ENCODE data around the gene OR2F1. TPM values are rescaled to one million over a fixed set of nuclear protein-coding genes. Genes with fewer than 3 reads are reported as not detected.

OR2F1 gene
- total and polyA plus RNA-seq, 12 donors: not detected

- H3K36me3 ChIP-seq: no peaks in the 10 kb centered on the region
- 60 to 70% methylated on average over 3 of the region's 3 CpGs for WGBS, 2 donors
- no peak for ATAC-seq
- H3K4me3 ChIP-seq: no peak within 1 kb of the TSS
- H3K4me1 ChIP-seq: no peaks in the 10 kb centered on the region
- TF ChIP-seq, protein P1, sequence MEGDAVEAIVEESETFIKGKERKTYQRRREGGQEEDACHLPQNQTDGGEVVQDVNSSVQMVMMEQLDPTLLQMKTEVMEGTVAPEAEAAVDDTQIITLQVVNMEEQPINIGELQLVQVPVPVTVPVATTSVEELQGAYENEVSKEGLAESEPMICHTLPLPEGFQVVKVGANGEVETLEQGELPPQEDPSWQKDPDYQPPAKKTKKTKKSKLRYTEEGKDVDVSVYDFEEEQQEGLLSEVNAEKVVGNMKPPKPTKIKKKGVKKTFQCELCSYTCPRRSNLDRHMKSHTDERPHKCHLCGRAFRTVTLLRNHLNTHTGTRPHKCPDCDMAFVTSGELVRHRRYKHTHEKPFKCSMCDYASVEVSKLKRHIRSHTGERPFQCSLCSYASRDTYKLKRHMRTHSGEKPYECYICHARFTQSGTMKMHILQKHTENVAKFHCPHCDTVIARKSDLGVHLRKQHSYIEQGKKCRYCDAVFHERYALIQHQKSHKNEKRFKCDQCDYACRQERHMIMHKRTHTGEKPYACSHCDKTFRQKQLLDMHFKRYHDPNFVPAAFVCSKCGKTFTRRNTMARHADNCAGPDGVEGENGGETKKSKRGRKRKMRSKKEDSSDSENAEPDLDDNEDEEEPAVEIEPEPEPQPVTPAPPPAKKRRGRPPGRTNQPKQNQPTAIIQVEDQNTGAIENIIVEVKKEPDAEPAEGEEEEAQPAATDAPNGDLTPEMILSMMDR (IDR thresholded peaks at IDR 0.05): no peak
- no peak for DNase-seq
- peaks cover 0 to 20% (median 0%) of the 10 kb centered on the region in 11 donors for H3K9me3 ChIP-seq
- no peaks in the 10 kb centered on the region for H3K27me3 ChIP-seq
- intact Hi-C loops (cut with DNase I): loop anchor here in 1 of 10 donors (5.0 kb wide), 1 partner anchor 33 kb away; no protein-coding TSS in a partner anchor
- H3K27ac ChIP-seq: no peak within 1 kb of the TSS
Observed at GRCh38 chr7:143934526-143935325, 19.9 kb upstream of the OR2F1 start, which contains the start of gene OR2F2. OR2F2 (plus strand) TSS chr7:143935233; CDS start chr7:143935233, 0 bp downstream.

DNA sequence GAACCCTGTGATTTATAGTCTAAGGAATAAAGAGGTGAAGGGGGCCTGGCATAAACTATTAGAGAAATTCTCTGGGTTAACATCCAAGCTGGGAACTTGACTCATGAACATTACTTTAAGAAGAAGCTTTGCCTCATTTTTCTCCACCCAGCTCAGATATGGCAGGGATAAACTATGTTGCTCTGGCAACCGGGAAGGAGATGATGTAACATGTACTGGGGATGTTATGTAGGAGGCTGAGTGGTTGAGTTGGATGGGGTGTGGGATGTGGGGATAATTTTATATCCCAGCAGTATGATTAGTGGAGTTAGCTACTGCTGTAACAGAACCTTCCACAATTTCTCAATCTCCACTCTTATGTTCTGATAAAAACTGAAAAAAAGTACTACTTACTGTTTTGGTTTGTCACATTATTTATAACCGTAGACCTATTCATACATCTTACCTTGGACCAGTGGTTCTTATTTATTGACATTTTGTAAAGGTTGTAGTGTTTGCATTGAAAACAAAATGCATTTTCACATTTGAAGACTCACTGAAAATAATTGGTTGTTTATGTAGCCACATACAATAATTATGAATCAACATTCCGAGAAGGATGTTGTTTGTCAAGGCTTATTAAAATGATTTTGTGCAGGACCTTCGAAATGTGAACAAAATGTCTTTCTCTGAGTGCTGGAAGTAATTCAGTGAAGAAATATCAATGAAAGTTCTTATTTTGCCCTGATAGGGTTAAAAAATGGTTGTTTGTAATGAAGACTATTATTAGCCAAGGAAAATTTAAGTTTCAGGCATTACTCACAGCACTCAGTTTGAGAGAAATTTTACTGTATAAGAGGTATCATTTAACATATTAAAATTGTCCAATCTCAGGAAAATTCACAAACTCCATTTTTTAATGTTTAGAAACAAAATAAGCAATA, 18.3 kb upstream of the OR2F1 start:
- intact Hi-C loops (cut with DNase I): no loop called here
- ATAC-seq (no peak), DNase-seq (no peak)
- H3K36me3 ChIP-seq: no peaks in the 10 kb centered on the region
- WGBS, 2 donors: 60 to 77% methylated on average over 4 of the region's 4 CpGs
- H3K9me3 ChIP-seq: peaks cover 0 to 20% (median 0%) of the 10 kb centered on the region in 11 donors
- H3K4me1 ChIP-seq: no peaks in the 10 kb centered on the region
- no peak overlapping the region for H3K4me3 ChIP-seq
- H3K27me3 ChIP-seq: no peaks in the 10 kb centered on the region
- TF ChIP-seq, protein P1 (IDR thresholded peaks at IDR 0.05): no peak
- H3K27ac ChIP-seq: no peak overlapping the region

- Histone ChIP-seq H3K36me3 (no peaks in the 10 kb centered on the region), H3K9me3 (peaks cover 0 to 5% (median 0%) of the 10 kb centered on the region in 11 donors), H3K27ac (no peak overlapping the region), H3K4me3 (no peak overlapping the region), H3K4me1 (no peaks in the 10 kb centered on the region), H3K27me3 (no peaks in the 10 kb centered on the region)
- ATAC-seq: no peak
- no peak for DNase-seq
- TF ChIP-seq, protein P1 (IDR thresholded peaks at IDR 0.05): no peak
- 67 to 79% methylated on average over 5 of the region's 5 CpGs for WGBS, 2 donors
- intact Hi-C loops (cut with DNase I): no loop called here
Observed at GRCh38 chr7:143938379-143939243, 16.0 kb upstream of the OR2F1 start.
